Neural progenitor cell (in vitro differentiated cells): Measurements from ENCODE around the gene RREB1. TPM values are rescaled to one million over a fixed set of nuclear protein-coding genes. Genes with fewer than 3 reads are reported as not detected.

Experiments
- DNase-seq: peaks from one replicate; pipeline ENCODE4 v3.0.0-alpha.2; 2016; ENCODE audit warnings: low spot score
- H2AFZ ChIP-seq: fragments of 200-600 bp; sonication (generic); replicated peaks from 2 replicates; pipeline ENCODE4 v1.6.1; 2016; ENCODE audit warnings: antibody characterized with exemption
- H3F3A ChIP-seq: fragments of 200-600 bp; sonication (generic); 2 replicates; pipeline ENCODE4 v1.6.1; 2016; ENCODE audit warnings: antibody characterized with exemption, low read depth
- H3K27ac ChIP-seq: fragments of 200-600 bp; sonication (generic); 2 replicates; pipeline ENCODE4 v1.5.1; 2016; ENCODE audit warnings: mild to moderate bottlenecking
- H3K27me3 ChIP-seq: fragments of 200-600 bp; sonication (generic); 2 replicates; pipeline ENCODE4 v1.6.1; 2016; ENCODE audit warnings: mild to moderate bottlenecking, moderate library complexity
- H3K36me3 ChIP-seq: fragments of 200-600 bp; sonication (generic); 2 replicates; pipeline ENCODE4 v1.5.1; 2016
- H3K4me1 ChIP-seq: fragments of 200-600 bp; sonication (generic); 2 replicates; pipeline ENCODE4 v1.6.1; 2016; ENCODE audit warnings: mixed run types
- H3K4me2 ChIP-seq: fragments of 200-600 bp; sonication (generic); 2 replicates; pipeline ENCODE4 v1.6.1; 2016
- H3K4me3 ChIP-seq: fragments of 200-600 bp; sonication (generic); 2 replicates; pipeline ENCODE4 v1.5.1; 2016
- H3K79me2 ChIP-seq: fragments of 200-600 bp; sonication (generic); 2 replicates; pipeline ENCODE4 v1.6.1; 2016; ENCODE audit warnings: low read depth
- H3K9ac ChIP-seq: fragments of 200-600 bp; sonication (generic); 2 replicates; pipeline ENCODE4 v1.6.1; 2016
- H3K9me3 ChIP-seq: fragments of 200-600 bp; sonication (generic); 2 replicates; pipeline ENCODE4 v1.5.1; 2016; ENCODE audit warnings: low read depth
- H4K20me1 ChIP-seq: fragments of 200-600 bp; sonication (generic); 2 replicates; pipeline ENCODE4 v1.6.1; 2016; ENCODE audit warnings: low read depth
- H3K27ac Mint-ChIP-seq: 3 replicates; pipeline ENCODE4 v1.8.0; 2021; ENCODE audit warnings: mixed read lengths
- H3K27me3 Mint-ChIP-seq: 2 replicates; pipeline ENCODE4 v1.8.0; 2022; ENCODE audit warnings: low read depth, mild to moderate bottlenecking, inconsistent platforms, moderate library complexity, mixed read lengths; ENCODE audit not compliant: insufficient read depth
- H3K36me3 Mint-ChIP-seq: 3 replicates; pipeline ENCODE4 v1.8.0; 2021; ENCODE audit warnings: mixed read lengths
- H3K4me1 Mint-ChIP-seq: 3 replicates; pipeline ENCODE4 v1.8.0; 2021; ENCODE audit warnings: mixed read lengths
- H3K4me3 Mint-ChIP-seq: 3 replicates; pipeline ENCODE4 v1.8.0; 2021; ENCODE audit warnings: mild to moderate bottlenecking, moderate library complexity, mixed read lengths
- H3K9me3 Mint-ChIP-seq: 3 replicates; pipeline ENCODE4 v1.8.0; 2020; ENCODE audit warnings: mixed read lengths
- CTCF ChIP-seq: fragments of 200-600 bp; sonication (generic); IDR thresholded peaks from 2 replicates; pipeline ENCODE4 v1.5.1; 2017; ENCODE audit warnings: antibody characterized with exemption, mild to moderate bottlenecking
- EZH2 ChIP-seq: fragments of 200-600 bp; sonication (generic); IDR thresholded peaks from 2 replicates; pipeline ENCODE4 v1.6.1; 2017; ENCODE audit warnings: antibody characterized with exemption, mild to moderate bottlenecking, moderate library complexity
- EZH2phosphoT487 ChIP-seq: fragments of 200-600 bp; sonication (generic); IDR thresholded peaks from 2 replicates; pipeline ENCODE4 v1.6.1; 2017; ENCODE audit warnings: antibody characterized with exemption
- total RNA-seq: library from RNA; depleted of rRNA; stranded (reverse); fragments of >200 nt; gene quantifications from 2 replicates; pipeline ENCODE4 v1.2.3, GENCODE V29; 2015; ENCODE audit warnings: low replicate concordance

RREB1 gene
- total RNA-seq, 1 donor from 2014 or later = 12.1 TPM

GRCh38 chr6:7144872-7145584 lies 37.3 kb downstream of the RREB1 start:
- H3K4me2 ChIP-seq = no peak overlapping the region
- Mint-ChIP-seq H3K4me1 (peaks cover 52% of the 10 kb centered on the region), H3K9me3 (no peaks in the 10 kb centered on the region), H3K4me3 (no peak overlapping the region), H3K27me3 (peaks cover 6% of the 10 kb centered on the region), H3K27ac (no peak overlapping the region), H3K36me3 (no peaks in the 10 kb centered on the region)
- peaks cover 48% of the 10 kb centered on the region for H3K79me2 ChIP-seq
- DNase-seq = no peak
- H3K27me3 ChIP-seq = peaks cover 7% of the 10 kb centered on the region
- no peaks in the 10 kb centered on the region for H3K9me3 ChIP-seq
- no peak for TF ChIP-seq EZH2
- no peak for TF ChIP-seq EZH2phosphoT487
- no peak for TF ChIP-seq CTCF
- H2AFZ ChIP-seq = no peak overlapping the region
- no peak overlapping the region for H3K27ac ChIP-seq
- H3F3A ChIP-seq = peaks cover 21% of the 10 kb centered on the region
- H3K9ac ChIP-seq = no peak overlapping the region
- no peak overlapping the region for H3K4me3 ChIP-seq
- no peaks in the 10 kb centered on the region for H3K36me3 ChIP-seq
- H4K20me1 ChIP-seq = peaks cover 15% of the 10 kb centered on the region
- H3K4me1 ChIP-seq = peaks cover 61% of the 10 kb centered on the region

GRCh38 chr6:7145585-7145884 lies 37.8 kb downstream of the RREB1 start:
- Mint-ChIP-seq H3K36me3 (no peaks in the 10 kb centered on the region), H3K4me1 (peaks cover 54% of the 10 kb centered on the region), H3K27ac (no peak overlapping the region), H3K4me3 (no peak overlapping the region), H3K9me3 (no peaks in the 10 kb centered on the region), H3K27me3 (peaks cover 4% of the 10 kb centered on the region)
- Histone ChIP-seq H4K20me1 (peaks cover 12% of the 10 kb centered on the region), H2AFZ (no peak overlapping the region), H3K27me3 (peaks cover 2% of the 10 kb centered on the region), H3K36me3 (no peaks in the 10 kb centered on the region), H3K4me2 (no peak overlapping the region), H3K9ac (no peak overlapping the region), H3K27ac (no peak overlapping the region), H3K79me2 (peaks cover 48% of the 10 kb centered on the region), H3K4me1 (peaks cover 65% of the 10 kb centered on the region), H3K4me3 (no peak overlapping the region), H3F3A (peaks cover 20% of the 10 kb centered on the region), H3K9me3 (no peaks in the 10 kb centered on the region)
- TF ChIP-seq EZH2phosphoT487 (no peak), CTCF (no peak), EZH2 (no peak)
- no peak for DNase-seq

- Histone ChIP-seq H4K20me1 (peaks cover 14% of the 10 kb centered on the region), H3K27ac (no peak overlapping the region), H3F3A (peaks cover 20% of the 10 kb centered on the region), H3K27me3 (no peaks in the 10 kb centered on the region), H3K36me3 (no peaks in the 10 kb centered on the region), H2AFZ (no peak overlapping the region), H3K4me3 (no peak overlapping the region), H3K4me1 (peaks cover 71% of the 10 kb centered on the region), H3K4me2 (peak overlapping the region; percentile 71), H3K79me2 (peaks cover 52% of the 10 kb centered on the region), H3K9ac (no peak overlapping the region), H3K9me3 (no peaks in the 10 kb centered on the region)
- no peak overlapping the region for H3K4me3 Mint-ChIP-seq
- DNase-seq = no peak
- peak overlapping the region; percentile 48 for H3K27ac Mint-ChIP-seq
- peaks cover 4% of the 10 kb centered on the region for H3K27me3 Mint-ChIP-seq
- no peaks in the 10 kb centered on the region for H3K9me3 Mint-ChIP-seq
- no peaks in the 10 kb centered on the region for H3K36me3 Mint-ChIP-seq
- TF ChIP-seq CTCF = no peak
- TF ChIP-seq EZH2 = no peak
- TF ChIP-seq EZH2phosphoT487 = no peak
- H3K4me1 Mint-ChIP-seq = peaks cover 58% of the 10 kb centered on the region
Observed at GRCh38 chr6:7145885-7146828, 38.4 kb downstream of the RREB1 start.
